Esophagus (tissue), 2 donors: ENCODE data around the gene PSME1. TPM values are rescaled to one million over a fixed set of nuclear protein-coding genes. Genes with fewer than 3 reads are reported as not detected.

Source experiments
- H3K27ac ChIP-seq, 2 donors: one replicate each; pipeline ENCODE4 v1.5.1; 2013; ENCODE audit warnings: low read depth in 2 of 2, mild to moderate bottlenecking in 2 of 2, inconsistent platforms in 1 of 2, low read length in 1 of 2, moderate library complexity in 1 of 2
- H3K27me3 ChIP-seq, 2 donors: one replicate each; pipeline ENCODE4 v1.6.1; 2013; ENCODE audit warnings: low read length in 2 of 2, control low read depth in 1 of 2, mild to moderate bottlenecking in 1 of 2; ENCODE audit not compliant: insufficient read depth in 2 of 2, control insufficient read depth in 1 of 2
- H3K36me3 ChIP-seq, 2 donors: one replicate each; pipeline ENCODE4 v1.6.1; 2013; ENCODE audit warnings: low read length in 1 of 2; ENCODE audit not compliant: control insufficient read depth in 2 of 2, insufficient read depth in 2 of 2
- H3K4me1 ChIP-seq, 2 donors: one replicate each; pipeline ENCODE4 v1.6.1; 2013; ENCODE audit warnings: low read length in 1 of 2; ENCODE audit not compliant: control insufficient read depth in 2 of 2, insufficient read depth in 2 of 2
- H3K4me3 ChIP-seq, 2 donors: one replicate each; pipeline ENCODE4 v1.5.1; 2013; ENCODE audit warnings: low read length in 2 of 2, mild to moderate bottlenecking in 2 of 2, low read depth in 1 of 2, moderate library complexity in 1 of 2
- H3K9me3 ChIP-seq, 2 donors: one replicate each; pipeline ENCODE4 v1.6.1; 2013; ENCODE audit warnings: mild to moderate bottlenecking in 2 of 2, low read depth in 1 of 2, low read length in 1 of 2, moderate library complexity in 1 of 2; ENCODE audit not compliant: control insufficient read depth in 2 of 2, insufficient read depth in 1 of 2
- WGBS, 2 donors: extraction: QIAGEN DNeasy Blood & Tissue Kit; methylation state at CpG; one replicate each; pipeline ENCODE4 v1.1.7; 2013; 5-methylcytosine and 5-hydroxymethylcytosine counted together
- polyA plus RNA-seq, 2 donors: library from polyadenylated mRNA; stranded (reverse); fragments of 200-250 nt; gene quantifications; one replicate each; pipeline ENCODE4 v1.2.3, GENCODE V29; 2013
- donor health status: healthy with polysubstance abuse.
- donor health status: Bipolar disorder and iron deficiency.

PSME1 gene
- polyA plus RNA-seq, 2 donors = 146 to 198 TPM

- Histone ChIP-seq H3K4me1 (peaks cover 0 to 5% of the 10 kb centered on the region in 2 donors), H3K27me3 (no peaks in the 10 kb centered on the region), H3K27ac (no peak overlapping the region), H3K9me3 (no peaks in the 10 kb centered on the region), H3K36me3 (peaks cover 6 to 10% of the 10 kb centered on the region in 2 donors), H3K4me3 (no peak overlapping the region)
- WGBS, 2 donors = 80 to 95% methylated on average over 2 of the region's 2 CpGs
Measured at GRCh38 chr14:24127673-24128072, 8.3 kb upstream of the PSME1 start.

- WGBS, 2 donors = 90 to 94% methylated on average over 8 of the region's 8 CpGs
- Histone ChIP-seq H3K4me1 (peaks cover 0 to 5% of the 10 kb centered on the region in 2 donors), H3K4me3 (no peak overlapping the region)
Measured at GRCh38 chr14:24129410-24129998, 6.5 kb upstream of the PSME1 start.

GRCh38 chr14:24130380-24130716 is 5.6 kb upstream of the PSME1 start, which contains the start of gene FITM1:
Gene FITM1 (plus strand): TSS chr14:24130659. CDS start chr14:24131564, 905 bp downstream.
- H3K36me3 ChIP-seq = no peaks in the 10 kb centered on the region
- H3K4me1 ChIP-seq = peaks cover 0 to 5% of the 10 kb centered on the region in 2 donors
- no peaks in the 10 kb centered on the region for H3K27me3 ChIP-seq
- WGBS, 2 donors = 91 to 93% methylated on average over 5 of the region's 5 CpGs
- H3K4me3 ChIP-seq = no peak within 1 kb of the TSS
- H3K27ac ChIP-seq = no peak within 1 kb of the TSS
- H3K9me3 ChIP-seq = no peaks in the 10 kb centered on the region

More at GRCh38 chr14:24129410-24129998, 6.5 kb upstream of the PSME1 start:
- Histone ChIP-seq H3K36me3 (no peaks in the 10 kb centered on the region), H3K27me3 (no peaks in the 10 kb centered on the region), H3K9me3 (no peaks in the 10 kb centered on the region), H3K27ac (no peak overlapping the region)

- Histone ChIP-seq H3K9me3 (no peaks in the 10 kb centered on the region), H3K27ac (no peak overlapping the region), H3K36me3 (no peaks in the 10 kb centered on the region), H3K4me3 (no peak overlapping the region), H3K27me3 (no peaks in the 10 kb centered on the region), H3K4me1 (peaks cover 0 to 5% of the 10 kb centered on the region in 2 donors)
- 55 to 67% methylated on average over 7 of the region's 7 CpGs for WGBS, 2 donors
Measured at GRCh38 chr14:24130717-24131548, 5.1 kb upstream of the PSME1 start.

- Histone ChIP-seq H3K9me3 (no peaks in the 10 kb centered on the region), H3K27ac (no peak overlapping the region), H3K4me3 (no peak overlapping the region), H3K4me1 (peaks cover under 1 to 5% of the 10 kb centered on the region in 2 donors), H3K36me3 (no peaks in the 10 kb centered on the region), H3K27me3 (no peaks in the 10 kb centered on the region)
- WGBS, 2 donors = 75 to 86% methylated on average over 15 of the region's 15 CpGs
Measured at GRCh38 chr14:24131549-24131966, 4.4 kb upstream of the PSME1 start.

GRCh38 chr14:24132061-24132685 is 3.8 kb upstream of the PSME1 start:
- H3K36me3 ChIP-seq = no peaks in the 10 kb centered on the region
- H3K27ac ChIP-seq = no peak overlapping the region
- no peak overlapping the region for H3K4me3 ChIP-seq
- no peaks in the 10 kb centered on the region for H3K9me3 ChIP-seq
- no peaks in the 10 kb centered on the region for H3K27me3 ChIP-seq
- peaks cover 5 to 7% of the 10 kb centered on the region in 2 donors for H3K4me1 ChIP-seq
- WGBS, 2 donors = 52 to 58% methylated on average over 24 of the region's 24 CpGs

DNA sequence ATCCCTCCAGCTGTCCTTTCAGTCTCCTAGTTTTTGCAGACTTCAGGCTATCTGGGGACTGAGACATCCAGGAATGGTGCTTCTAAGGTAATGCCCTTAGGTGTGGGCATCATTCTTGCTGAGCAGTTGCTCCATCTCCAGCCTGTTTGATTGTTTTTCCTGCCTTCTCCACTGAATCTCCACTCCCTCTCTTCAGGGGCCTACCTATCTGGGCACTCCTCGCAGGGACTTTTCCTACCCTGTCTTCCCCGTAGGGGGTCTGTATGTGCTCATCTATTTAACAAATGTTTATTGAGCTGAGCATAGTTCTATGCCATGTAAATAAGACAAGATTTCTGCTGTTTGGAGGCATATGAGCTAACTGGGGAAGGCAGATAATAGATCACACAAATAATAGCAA is 3.0 kb upstream of the PSME1 start:
- no peak overlapping the region for H3K27ac ChIP-seq
- no peaks in the 10 kb centered on the region for H3K27me3 ChIP-seq
- 92 to 97% methylated on average over 2 of the region's 2 CpGs for WGBS, 2 donors

GRCh38 chr14:24133735-24134134 is 2.3 kb upstream of the PSME1 start:
- Histone ChIP-seq H3K9me3 (no peaks in the 10 kb centered on the region), H3K36me3 (peaks cover 2 to 11% of the 10 kb centered on the region in 2 donors), H3K4me1 (peaks cover 5 to 13% of the 10 kb centered on the region in 2 donors), H3K27ac (no peak overlapping the region), H3K27me3 (no peaks in the 10 kb centered on the region), H3K4me3 (no peak overlapping the region)
- 89 to 95% methylated on average over 1 of the region's 1 CpG for WGBS, 2 donors

More for the DNA sequence above, 3.0 kb upstream of the PSME1 start:
- no peak overlapping the region for H3K4me3 ChIP-seq
- peaks cover 0 to 5% of the 10 kb centered on the region in 2 donors for H3K36me3 ChIP-seq
- H3K4me1 ChIP-seq = peaks cover 5 to 13% of the 10 kb centered on the region in 2 donors
- no peaks in the 10 kb centered on the region for H3K9me3 ChIP-seq

DNA sequence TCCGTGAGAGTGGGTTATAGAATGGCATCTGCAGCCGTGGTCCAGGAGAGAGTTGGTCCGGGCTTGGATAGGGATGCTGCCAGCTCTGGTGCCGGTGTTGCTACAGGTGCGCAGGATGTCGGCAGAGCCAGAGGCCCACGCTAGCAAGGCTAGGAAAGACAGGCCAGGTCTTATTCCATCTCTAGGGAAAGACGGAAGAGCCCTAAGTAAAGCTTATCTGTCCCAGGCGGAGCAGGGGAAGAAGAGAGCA is 485 bp upstream of the PSME1 start:
- H3K36me3 ChIP-seq = peaks cover 3 to 14% of the 10 kb centered on the region in 2 donors
- H3K9me3 ChIP-seq = no peaks in the 10 kb centered on the region
- 3 to 7% methylated on average over 9 of the region's 9 CpGs for WGBS, 2 donors
- peak overlapping the region; percentile 63 to 84 for H3K27ac ChIP-seq
- peak overlapping the region; percentile 44 to 63 for H3K4me3 ChIP-seq
- peaks cover 13 to 15% of the 10 kb centered on the region in 2 donors for H3K4me1 ChIP-seq
- H3K27me3 ChIP-seq = no peaks in the 10 kb centered on the region
